HCT116 (cell line): ENCODE measurements around the gene DYNC1I1. TPM values are rescaled to one million over a fixed set of nuclear protein-coding genes. Genes with fewer than 3 reads are reported as not detected.

Source experiments
- ATAC-seq: fragments of 200-7000 bp; cut with Tn5 transposase; 2 replicates; pipeline ENCODE4 v1.9.1; 2020; ENCODE audit warnings: mild to moderate bottlenecking, moderate library complexity
- BruUV-seq: library from RNA; stranded (reverse); fragments of 400-500 nt; replicated peaks from 2 replicates; lab custom pipeline; 2021; lab: Mats Ljungman, UMichigan
- CTCF ChIA-PET: fragments of 300-600 bp; sonication (Branson Sonifier 250); formaldehyde crosslinking; loops from one replicate; lab custom pipeline; 2021; ENCODE audit warnings: antibody characterized with exemption; lab: Charles Lee
- POLR2A ChIA-PET: fragments of 300-600, 350-600 bp; sonication (Branson Sonifier 250); formaldehyde crosslinking; loops from one replicate; lab custom pipeline; 2021; ENCODE audit warnings: antibody characterized with exemption; lab: Charles Lee
- RAD21 ChIA-PET, 2 experiments: fragments of 300-600 bp; sonication (Branson Sonifier 250); formaldehyde crosslinking; loops; one replicate each; lab custom pipeline; 2023; ENCODE audit warnings: low total read pairs in 2 of 2; ENCODE audit not compliant: uncharacterized antibody in 2 of 2, unreplicated experiment in 2 of 2, low non-redundant PET in 1 of 2; lab: Charles Lee
- DNase-seq: peaks from one replicate; pipeline ENCODE4 v3.0.0-alpha.2; 2010; ENCODE audit warnings: low read depth, low spot score
- H2AFZ ChIP-seq: fragments of 200-600 bp; shearing (Covaris generic), sonication (generic); 2 replicates; pipeline ENCODE4 v1.6.1; 2017; ENCODE audit warnings: low read depth, mixed run types, mixed read lengths, antibody characterized with exemption, low read length; ENCODE audit not compliant: poor library complexity, severe bottlenecking
- H3K27ac ChIP-seq: 2 replicates; pipeline ENCODE4 v1.5.1; 2012; ENCODE audit warnings: low read depth, low read length
- H3K27me3 ChIP-seq: fragments of 200-600 bp; sonication (generic); 2 replicates; pipeline ENCODE4 v1.6.1; 2016; ENCODE audit warnings: mixed run types, low read length, mixed read lengths; ENCODE audit not compliant: insufficient read depth
- H3K36me3 ChIP-seq, 2 experiments: fragments of 200-500 bp in 1 of 2; fragments of 200-600 bp in 1 of 2; sonication (Bioruptor generic) in 1 of 2; sonication (generic) in 1 of 2; 2 replicates each; pipeline versions ENCODE4 v1.5.1 to v1.6.1; 2014 to 2016; ENCODE audit warnings: low read length in 2 of 2, inconsistent platforms in 1 of 2, mixed read lengths in 1 of 2, mixed run types in 1 of 2; ENCODE audit not compliant: insufficient read depth in 2 of 2, control insufficient read depth in 1 of 2
- H3K4me1 ChIP-seq, 2 experiments: fragments of 200-600 bp in 1 of 2; sonication (generic) in 1 of 2; 2 replicates each; pipeline versions ENCODE4 v1.5.1 to v1.6.1; 2012 to 2017; ENCODE audit warnings: low read length in 2 of 2, inconsistent platforms in 1 of 2, mild to moderate bottlenecking in 1 of 2, mixed read lengths in 1 of 2, mixed run types in 1 of 2, moderate library complexity in 1 of 2; ENCODE audit not compliant: insufficient read depth in 2 of 2, control insufficient read depth in 1 of 2
- H3K4me2 ChIP-seq: fragments of 200-600 bp; sonication (generic); 2 replicates; pipeline ENCODE4 v1.6.1; 2017; ENCODE audit warnings: mixed run types, low read length, mixed read lengths
- H3K4me3 ChIP-seq, 2 experiments: fragments of 200-600 bp in 1 of 2; sonication (generic) in 1 of 2; replicated peaks in 1 of 2; 2 replicates each; pipeline ENCODE4 v1.5.1; 2011 to 2016; ENCODE audit warnings: low read length in 2 of 2, control low read depth in 1 of 2, low read depth in 1 of 2, mild to moderate bottlenecking in 1 of 2, mixed read lengths in 1 of 2, mixed run types in 1 of 2
- H3K79me2 ChIP-seq: fragments of 200-600 bp; sonication (generic); 2 replicates; pipeline ENCODE4 v1.6.1; 2017; ENCODE audit warnings: mild to moderate bottlenecking, mixed run types, low read length, moderate library complexity, mixed read lengths; ENCODE audit not compliant: insufficient read depth
- H3K9ac ChIP-seq: fragments of 200-600 bp; sonication (generic); 2 replicates; pipeline ENCODE4 v1.6.1; 2016; ENCODE audit warnings: low read length, mixed read lengths
- H3K9me2 ChIP-seq: fragments of 200-600 bp; sonication (generic), shearing (Covaris generic); 2 replicates; pipeline ENCODE4 v1.6.1; 2017; ENCODE audit warnings: mixed run types, mild to moderate bottlenecking, moderate library complexity; ENCODE audit not compliant: insufficient read depth
- H3K9me3 ChIP-seq, 2 experiments: fragments of 200-500 bp in 1 of 2; fragments of 200-600 bp in 1 of 2; sonication (Bioruptor generic) in 1 of 2; sonication (generic) in 1 of 2; 2 replicates each; pipeline ENCODE4 v1.6.1; 2014 to 2017; ENCODE audit warnings: low read length in 2 of 2, mixed read lengths in 2 of 2, inconsistent platforms in 1 of 2, low read depth in 1 of 2, mild to moderate bottlenecking in 1 of 2, mixed run types in 1 of 2, moderate library complexity in 1 of 2; ENCODE audit not compliant: control insufficient read depth in 1 of 2, insufficient read depth in 1 of 2
- H4K20me1 ChIP-seq: fragments of 200-600 bp; sonication (generic), shearing (Covaris generic); 2 replicates; pipeline ENCODE4 v1.6.1; 2017; ENCODE audit warnings: mixed run types, mild to moderate bottlenecking, moderate library complexity; ENCODE audit not compliant: insufficient read depth
- CBX3 ChIP-seq: IDR thresholded peaks from 2 replicates; pipeline ENCODE4 v1.6.1; 2012; ENCODE audit warnings: low read depth
- CEBPB ChIP-seq: IDR thresholded peaks from 2 replicates; pipeline ENCODE4 v1.6.1; 2012; ENCODE audit warnings: low read depth
- EGR1 ChIP-seq: IDR thresholded peaks from 2 replicates; pipeline ENCODE4 v1.6.1; 2012; ENCODE audit warnings: low read depth
- ELF1 ChIP-seq: IDR thresholded peaks from 2 replicates; pipeline ENCODE4 v1.6.1; 2012; ENCODE audit warnings: low read depth, borderline replicate concordance
- EZH2phosphoT487 ChIP-seq: fragments of 200-600 bp; IDR thresholded peaks from 2 replicates; pipeline ENCODE4 v1.6.1; 2018; ENCODE audit warnings: antibody characterized with exemption, borderline replicate concordance
- JUND ChIP-seq: IDR thresholded peaks from 2 replicates; pipeline ENCODE4 v1.6.1; 2012
- POLR2A ChIP-seq: IDR thresholded peaks from 2 replicates; pipeline ENCODE4 v1.7.0; 2011; ENCODE audit warnings: borderline replicate concordance; ENCODE audit not compliant: insufficient read depth, insufficient read length; ENCODE audit errors: extremely low read depth
- SIN3A ChIP-seq: IDR thresholded peaks from 2 replicates; pipeline ENCODE4 v1.6.1; 2012; ENCODE audit warnings: low read depth
- SRF ChIP-seq: IDR thresholded peaks from 2 replicates; pipeline ENCODE4 v1.6.1; 2012; ENCODE audit warnings: low read depth
- ZBTB33 ChIP-seq: IDR thresholded peaks from 2 replicates; pipeline ENCODE4 v1.6.1; 2011; ENCODE audit warnings: mild to moderate bottlenecking, low read length, moderate library complexity; ENCODE audit not compliant: insufficient replicate concordance; ENCODE audit errors: extremely low read depth
- ZFX ChIP-seq: fragments of 450-650 bp; IDR thresholded peaks from 2 replicates; pipeline ENCODE4 v1.6.1; 2017
- ZNF274 ChIP-seq: fragments of 200-500 bp; sonication (Bioruptor generic); IDR thresholded peaks from 2 replicates; pipeline ENCODE4 v1.6.1; 2014; ENCODE audit warnings: mild to moderate bottlenecking, low read depth, low read length, inconsistent platforms
- intact Hi-C: fragments of 100-400 bp; cut with micrococcal nuclease; formaldehyde crosslinking; loops from 2 replicates; pipeline ENCODE4 v1.10.0; 2022
- total RNA-seq: library from RNA; stranded (reverse); gene quantifications from one replicate; pipeline ENCODE4 v1.2.1, GENCODE V29; 2021; ENCODE audit not compliant: unreplicated experiment
- TF ChIP-seq, protein P1 (sequence below): IDR thresholded peaks from 2 replicates; pipeline ENCODE4 v1.6.1; 2012
- TF ChIP-seq, protein P2 (sequence below): IDR thresholded peaks from 2 replicates; pipeline ENCODE4 v1.6.1; 2012

Gene DYNC1I1
- total RNA-seq, 1 experiment from 2014 or later, result not detected

DNA sequence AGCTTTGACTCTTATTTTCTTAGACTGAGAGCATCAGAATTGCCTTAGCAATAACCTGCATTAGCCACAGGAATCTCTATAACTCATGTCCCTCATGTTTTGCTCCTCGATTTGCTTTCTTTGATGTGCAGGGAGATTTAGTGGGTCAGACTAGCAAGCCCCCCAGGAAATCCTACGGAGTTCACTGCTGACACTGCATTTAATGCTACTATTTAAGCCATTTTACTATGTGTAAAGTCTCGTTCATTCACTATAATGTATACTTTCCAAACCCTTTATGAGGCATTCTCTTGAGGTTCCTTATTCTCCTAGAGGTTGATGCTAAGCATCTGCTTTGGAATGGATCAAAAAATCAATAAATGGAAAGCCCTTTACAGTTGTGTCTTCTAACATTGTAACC, 28.4 kb downstream of the DYNC1I1 start:
- Histone ChIP-seq H3K4me2 (no peak overlapping the region), H3K9me3 (no peaks in the 10 kb centered on the region), H3K36me3 (no peaks in the 10 kb centered on the region), H3K4me1 (no peaks in the 10 kb centered on the region), H4K20me1 (no peaks in the 10 kb centered on the region), H3K79me2 (no peaks in the 10 kb centered on the region), H3K27me3 (peaks cover 46% of the 10 kb centered on the region), H3K9me2 (no peaks in the 10 kb centered on the region), H3K9ac (no peak overlapping the region), H3K27ac (no peak overlapping the region), H3K4me3 (no peak overlapping the region), H2AFZ (no peak overlapping the region)
- ChIA-PET RAD21 (no interaction called here), POLR2A (no interaction called here), CTCF (no interaction called here)
- no TSS peak for BruUV-seq
- DNase-seq (no peak), ATAC-seq (no peak)
- intact Hi-C loops, result no loop called here
- no peak for TF ChIP-seq ELF1
- TF ChIP-seq ZFX, result no peak
- TF ChIP-seq EGR1, result no peak
- no peak for TF ChIP-seq CEBPB
- TF ChIP-seq, protein P1, sequence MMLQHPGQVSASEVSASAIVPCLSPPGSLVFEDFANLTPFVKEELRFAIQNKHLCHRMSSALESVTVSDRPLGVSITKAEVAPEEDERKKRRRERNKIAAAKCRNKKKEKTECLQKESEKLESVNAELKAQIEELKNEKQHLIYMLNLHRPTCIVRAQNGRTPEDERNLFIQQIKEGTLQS, result no peak
- TF ChIP-seq JUND, result no peak

DNA sequence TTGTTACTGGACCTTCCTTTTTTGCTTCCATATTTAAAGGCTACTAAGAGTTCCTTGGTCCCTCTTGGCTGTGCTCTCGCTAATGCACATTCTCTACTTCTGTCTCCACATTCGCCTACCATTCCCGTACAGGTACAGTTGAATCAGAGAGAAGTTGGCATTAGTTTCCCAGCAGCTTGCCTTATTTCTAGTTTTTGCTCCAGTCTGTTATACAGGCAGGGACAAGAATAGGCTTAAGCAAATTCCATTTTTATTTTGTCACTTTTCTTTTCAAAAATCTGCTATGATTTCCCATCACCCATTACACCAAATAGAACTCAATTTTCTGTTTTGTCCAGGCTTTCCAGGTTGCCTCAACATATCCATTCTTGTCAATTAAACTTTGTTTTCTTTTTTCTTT, 29.9 kb downstream of the DYNC1I1 start:
- ChIA-PET POLR2A (no interaction called here), CTCF (no interaction called here), RAD21 (no interaction called here)
- Histone ChIP-seq H3K9me3 (no peaks in the 10 kb centered on the region), H3K27ac (no peak overlapping the region), H3K9me2 (no peaks in the 10 kb centered on the region), H3K9ac (no peak overlapping the region), H3K4me3 (no peak overlapping the region), H3K4me1 (no peaks in the 10 kb centered on the region), H3K36me3 (no peaks in the 10 kb centered on the region), H4K20me1 (no peaks in the 10 kb centered on the region), H3K4me2 (no peak overlapping the region), H2AFZ (no peak overlapping the region), H3K27me3 (peaks cover 61% of the 10 kb centered on the region)
- intact Hi-C loops, result no loop called here
- no peak for ATAC-seq
- no peak for DNase-seq
- TF ChIP-seq JUND (no peak), POLR2A (no peak), ZBTB33 (no peak), EGR1 (no peak), ZNF274 (no peak), EZH2phosphoT487 (no peak), CEBPB (no peak), SRF (no peak), SIN3A (no peak), CBX3 (no peak), ELF1 (no peak)
- TF ChIP-seq, protein P2, sequence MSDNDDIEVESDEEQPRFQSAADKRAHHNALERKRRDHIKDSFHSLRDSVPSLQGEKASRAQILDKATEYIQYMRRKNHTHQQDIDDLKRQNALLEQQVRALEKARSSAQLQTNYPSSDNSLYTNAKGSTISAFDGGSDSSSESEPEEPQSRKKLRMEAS, result no peak
- TF ChIP-seq, protein P1, result no peak
- TF ChIP-seq, all 23 proteins: peak for 0
- no peaks in the 10 kb centered on the region for H3K79me2 ChIP-seq
- no TSS peak for BruUV-seq
